Retina (tissue), 1 donor: ENCODE results near the gene VSIG4.

Source experiments
- DNase-seq: peaks from one replicate; pipeline ENCODE4 v3.0.0-alpha.2; 2016

VSIG4 gene

DNA sequence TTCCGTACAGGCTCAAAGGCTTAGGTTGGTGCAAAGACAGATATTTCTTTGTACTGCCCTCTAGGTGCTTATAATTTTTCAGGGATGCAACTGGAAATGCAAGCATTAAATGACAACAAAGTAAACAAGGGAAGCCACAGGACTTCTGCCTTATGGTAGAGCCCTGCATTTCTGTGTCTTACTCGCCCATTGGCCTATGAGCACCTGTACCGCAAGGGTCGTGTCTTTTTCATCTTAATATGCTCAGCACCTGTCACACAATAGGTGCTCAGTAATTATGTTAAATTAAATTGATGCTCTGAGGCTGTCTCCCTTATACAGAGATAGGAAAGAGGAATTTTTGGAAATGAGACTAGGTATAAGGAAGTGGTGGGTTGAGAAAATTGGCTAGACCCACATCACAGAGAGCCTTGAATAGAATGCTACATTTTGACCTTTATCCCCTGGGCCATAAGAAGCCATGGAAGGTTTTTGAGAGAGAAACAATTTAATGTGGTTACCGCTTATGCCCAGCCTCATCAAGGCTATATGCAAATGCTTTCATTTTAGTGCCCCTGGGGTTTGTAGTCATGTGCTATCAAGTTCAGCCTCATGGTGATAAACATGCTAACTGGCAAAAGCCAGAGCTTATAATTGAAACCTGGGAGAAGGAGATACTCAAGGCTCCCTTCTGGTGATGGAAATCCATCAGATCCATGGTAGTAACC lies 16.3 kb downstream of the VSIG4 start:
- no peak for DNase-seq

DNA sequence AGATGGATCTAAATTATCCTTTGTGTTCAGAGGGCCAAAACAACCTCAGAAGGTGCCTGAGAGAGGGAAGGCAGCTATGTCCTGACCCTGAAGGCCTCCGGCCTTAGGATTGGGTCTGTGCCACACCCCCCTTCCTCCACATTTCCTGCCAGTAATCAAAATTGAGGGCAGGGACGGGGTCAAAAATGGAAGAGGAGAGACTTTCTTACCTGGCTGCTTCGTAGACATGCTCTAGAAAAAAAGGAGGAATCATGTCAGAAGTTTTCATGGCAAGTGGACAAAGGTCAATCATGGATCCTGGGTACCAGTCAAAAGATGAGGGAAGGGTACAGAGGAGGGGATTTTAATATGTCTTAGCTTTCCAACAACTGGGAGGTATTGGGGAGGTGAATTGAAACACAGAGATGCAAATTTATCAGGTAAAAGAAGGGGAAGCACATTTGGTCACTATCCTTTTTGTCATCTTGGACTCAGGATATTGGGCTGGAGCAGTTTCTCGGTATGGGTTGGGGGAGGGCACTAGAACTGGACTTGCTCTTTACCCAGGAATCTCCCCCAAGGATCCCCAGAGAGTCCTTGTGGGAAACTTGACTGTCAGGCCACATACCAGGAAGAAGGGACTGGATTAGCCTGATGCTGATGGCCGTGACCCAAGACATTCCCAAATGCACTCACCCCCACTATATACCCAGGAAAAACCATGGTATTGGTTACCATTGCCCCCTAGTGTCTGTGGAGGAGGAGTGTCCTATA lies 17.1 kb downstream of the VSIG4 start:
- DNase-seq, result no peak

DNA sequence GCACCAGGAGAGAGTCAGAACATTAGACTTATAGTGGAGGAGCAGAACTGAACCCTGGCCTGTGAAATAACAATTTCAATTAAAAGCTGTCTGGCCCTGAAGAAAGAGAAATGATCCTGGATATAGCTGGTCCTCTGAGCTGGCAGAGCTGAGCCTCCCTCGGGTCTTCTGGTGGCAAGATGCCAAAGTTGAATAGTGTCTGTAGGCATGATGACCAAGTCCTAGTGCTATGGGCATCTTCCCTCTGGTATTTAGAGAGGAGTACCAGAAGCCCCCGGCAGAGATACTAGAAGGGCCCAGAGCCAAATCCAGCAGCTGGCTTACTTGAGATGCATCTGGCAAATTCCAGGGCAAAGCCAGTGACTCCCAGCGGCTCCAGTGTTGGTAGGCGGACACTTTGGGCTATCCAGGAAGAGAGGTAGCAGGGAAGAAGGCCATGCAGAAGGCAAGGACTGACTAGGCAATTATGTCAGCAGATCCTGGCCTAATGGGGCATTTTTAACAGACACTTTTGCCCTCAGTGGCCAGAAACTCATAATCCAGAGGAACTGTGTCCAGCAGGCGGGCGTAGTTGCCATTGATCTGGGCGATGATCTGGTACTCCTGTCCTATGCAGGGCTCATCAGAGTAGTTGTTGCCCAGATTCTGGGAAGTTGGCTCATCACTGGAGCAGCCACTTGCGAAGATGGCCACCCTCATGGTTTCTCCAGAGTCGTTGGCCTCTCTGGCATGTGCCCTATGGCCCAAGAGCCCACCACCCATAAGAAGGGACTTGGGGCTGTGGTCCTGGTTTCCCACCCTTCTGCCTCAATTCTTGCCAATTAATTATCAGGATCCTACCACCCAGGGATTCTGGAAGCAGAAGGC lies 17.9 kb downstream of the VSIG4 start:
- no peak for DNase-seq

- DNase-seq, result no peak
Measured at GRCh38 chrX:66021401-66021764, 18.5 kb downstream of the VSIG4 start.

GRCh38 chrX:66020631-66021334 lies 19.1 kb downstream of the VSIG4 start:
- no peak for DNase-seq

DNA sequence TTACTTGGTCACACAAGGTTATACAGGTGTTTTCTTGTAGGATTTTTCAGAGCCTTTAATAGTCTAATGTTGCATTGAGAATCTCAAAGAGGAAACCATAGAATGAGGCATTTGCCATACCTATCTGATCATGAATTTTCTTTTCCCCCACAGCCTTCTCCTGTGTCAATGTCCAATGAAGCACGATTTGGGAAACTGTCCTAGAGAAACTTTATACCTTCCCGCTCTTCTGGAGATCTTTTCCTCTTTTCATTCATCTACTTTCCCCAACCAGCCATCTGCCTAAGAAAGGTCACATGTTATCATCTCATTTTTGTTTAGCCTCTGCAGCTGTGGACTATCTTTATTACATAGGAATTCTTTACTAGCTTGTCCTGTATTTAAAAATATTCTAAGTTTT lies 19.9 kb downstream of the VSIG4 start:
- no peak for DNase-seq

DNA sequence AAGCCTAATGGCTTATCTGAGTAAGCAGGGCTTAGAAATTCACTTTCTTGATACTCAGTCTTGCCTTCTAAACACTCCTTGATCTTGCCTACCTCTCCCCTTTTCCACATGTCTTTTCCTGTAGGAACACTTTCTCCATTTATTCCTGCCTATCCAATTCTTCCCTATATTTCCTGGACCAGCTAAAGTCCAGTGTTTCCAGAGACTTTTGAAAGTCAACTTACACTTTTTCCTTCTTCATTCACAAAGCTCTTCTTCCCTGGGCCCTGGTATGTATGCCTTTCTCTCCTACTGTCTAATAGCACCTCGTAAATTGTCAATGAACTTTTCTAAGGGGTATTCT lies 20.6 kb downstream of the VSIG4 start:
- DNase-seq, result no peak

DNA sequence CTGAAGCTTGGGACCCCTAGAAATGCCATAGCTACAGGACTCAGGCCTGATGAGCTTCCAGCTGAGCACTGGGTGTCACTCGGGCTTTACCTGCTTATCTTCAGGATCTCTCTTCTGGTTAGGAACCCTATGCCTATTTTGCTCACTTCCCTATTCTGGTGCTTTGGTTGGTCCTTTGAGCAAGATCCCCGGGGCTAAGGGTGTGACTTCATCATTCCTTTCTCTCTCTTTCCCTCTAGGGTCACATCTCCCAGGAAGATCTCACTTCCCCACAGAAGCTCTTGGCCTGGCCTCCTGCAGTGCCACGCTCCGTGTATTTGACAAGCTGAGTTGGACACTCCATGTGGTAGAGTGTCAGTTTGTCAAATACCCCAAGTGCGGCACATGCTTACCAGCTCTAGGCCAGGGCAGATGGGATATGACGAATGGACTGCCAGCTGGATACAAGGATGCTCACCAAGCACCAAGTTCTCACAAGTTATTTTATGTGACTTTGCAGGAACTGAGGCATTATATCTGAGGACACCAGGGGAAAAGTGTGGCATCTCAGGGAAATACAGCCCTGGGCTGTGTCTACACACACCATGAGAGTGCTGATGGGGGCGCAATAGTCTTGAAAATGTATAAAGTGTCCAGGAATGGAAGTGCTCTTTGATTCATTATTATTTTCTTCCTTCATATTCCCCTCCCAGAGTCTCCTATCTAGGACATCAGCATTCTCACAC lies 21.1 kb downstream of the VSIG4 start:
- no peak for DNase-seq

DNA sequence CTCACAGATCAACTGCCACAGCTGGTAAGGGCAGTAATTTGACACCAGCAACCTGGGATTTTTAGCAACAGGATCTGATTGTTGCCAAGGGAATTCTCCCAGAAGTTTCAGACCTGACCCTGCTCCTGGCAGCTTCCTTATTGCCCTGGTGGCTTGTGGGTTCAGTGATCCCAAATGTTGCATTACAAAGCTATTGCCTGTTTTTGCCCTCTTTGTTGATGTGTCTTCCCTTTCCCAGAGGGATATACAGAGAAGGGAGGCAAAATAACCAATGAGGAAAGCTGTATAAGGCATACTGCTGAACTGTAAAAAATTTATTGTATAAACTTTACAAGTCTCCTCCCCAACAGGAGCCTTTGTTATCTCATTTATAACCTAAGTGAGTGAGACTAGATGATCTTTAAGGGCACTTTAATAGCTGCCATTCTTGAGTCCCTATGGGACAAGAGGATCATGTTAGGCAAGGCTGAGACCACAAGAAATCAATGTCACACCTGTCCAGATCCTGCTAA lies 22.2 kb downstream of the VSIG4 start:
- DNase-seq, result no peak

GRCh38 chrX:66016905-66017658 lies 22.8 kb downstream of the VSIG4 start:
- no peak for DNase-seq

- DNase-seq, result no peak
Measured at GRCh38 chrX:66015900-66016689, 23.8 kb downstream of the VSIG4 start.

DNA sequence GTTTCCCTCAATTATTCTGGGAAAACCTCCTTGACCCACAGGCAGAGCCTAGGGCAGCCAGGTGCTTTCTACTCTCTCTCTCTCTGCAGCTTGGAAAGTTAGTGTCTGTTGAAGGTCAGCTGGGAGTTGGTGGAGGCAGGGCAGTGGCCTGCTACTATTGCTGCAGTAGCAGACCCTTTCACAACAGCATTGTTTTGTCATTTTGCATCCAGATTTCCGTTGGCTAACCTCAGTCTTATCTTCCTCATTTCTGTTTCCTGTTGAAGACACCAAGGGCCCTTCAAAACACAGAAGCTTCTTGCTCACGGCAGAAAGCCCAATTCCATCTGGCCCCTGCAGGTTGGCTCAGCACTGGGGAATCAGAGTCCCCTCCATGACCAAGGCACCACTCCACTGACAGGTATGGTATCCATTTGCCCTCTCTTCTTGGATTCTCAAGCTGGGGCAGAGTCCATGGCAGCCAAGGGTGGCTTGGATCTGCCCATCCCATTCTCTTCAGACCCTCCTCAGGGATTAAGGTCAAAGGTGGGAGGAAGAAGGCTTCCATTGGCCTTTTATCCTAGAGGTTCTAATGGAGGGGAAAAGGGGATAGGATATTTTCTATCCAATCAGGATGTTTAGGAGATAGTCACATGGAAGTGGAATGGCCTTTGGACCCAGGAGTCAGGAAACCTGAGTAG lies 24.6 kb downstream of the VSIG4 start:
- DNase-seq, result no peak

DNA sequence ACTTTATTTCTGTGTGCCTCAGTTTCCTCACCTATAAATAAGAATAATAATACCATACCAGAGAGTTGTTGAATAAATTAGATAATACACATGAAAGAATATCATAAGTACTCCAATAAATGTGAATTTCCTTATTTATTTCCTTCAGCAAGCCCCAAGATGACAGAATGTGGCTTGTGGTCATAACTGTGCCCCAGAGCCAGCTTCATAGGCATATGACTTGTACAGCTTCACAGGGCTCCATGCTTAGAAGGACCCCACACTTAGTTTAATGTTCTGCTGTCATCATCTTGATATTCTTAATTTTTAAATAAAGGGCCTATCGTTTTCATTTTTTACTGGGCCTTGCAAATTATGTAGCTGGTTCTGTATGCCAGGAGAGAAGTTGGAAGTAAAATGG lies 25.3 kb downstream of the VSIG4 start:
- DNase-seq, result no peak

GRCh38 chrX:66014084-66014483 lies 25.8 kb downstream of the VSIG4 start:
- no peak for DNase-seq

GRCh38 chrX:66013194-66013816 lies 26.6 kb downstream of the VSIG4 start:
- DNase-seq, result no peak

DNA sequence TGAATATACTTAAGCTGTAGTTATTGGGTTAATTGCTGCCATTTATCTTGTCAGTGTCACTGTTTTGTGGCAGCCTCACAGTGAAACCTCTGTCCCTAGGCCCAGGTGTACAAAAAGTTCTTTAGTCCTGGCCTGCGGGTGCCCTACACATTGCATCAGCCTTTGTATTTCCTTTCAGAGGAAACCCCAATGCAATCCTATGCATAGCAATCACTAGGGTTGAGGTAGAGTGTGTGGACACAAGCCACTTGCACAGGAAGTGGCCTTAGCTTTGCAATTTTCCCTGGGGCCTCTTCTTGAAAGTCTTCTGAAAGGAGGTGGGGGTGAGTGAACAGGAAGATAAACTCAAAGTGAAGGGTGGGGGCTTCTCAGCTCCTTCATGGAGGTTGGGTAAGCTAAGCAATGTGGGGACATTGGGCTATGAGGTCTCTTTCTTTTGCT lies 27.8 kb downstream of the VSIG4 start:
- DNase-seq, result no peak

DNA sequence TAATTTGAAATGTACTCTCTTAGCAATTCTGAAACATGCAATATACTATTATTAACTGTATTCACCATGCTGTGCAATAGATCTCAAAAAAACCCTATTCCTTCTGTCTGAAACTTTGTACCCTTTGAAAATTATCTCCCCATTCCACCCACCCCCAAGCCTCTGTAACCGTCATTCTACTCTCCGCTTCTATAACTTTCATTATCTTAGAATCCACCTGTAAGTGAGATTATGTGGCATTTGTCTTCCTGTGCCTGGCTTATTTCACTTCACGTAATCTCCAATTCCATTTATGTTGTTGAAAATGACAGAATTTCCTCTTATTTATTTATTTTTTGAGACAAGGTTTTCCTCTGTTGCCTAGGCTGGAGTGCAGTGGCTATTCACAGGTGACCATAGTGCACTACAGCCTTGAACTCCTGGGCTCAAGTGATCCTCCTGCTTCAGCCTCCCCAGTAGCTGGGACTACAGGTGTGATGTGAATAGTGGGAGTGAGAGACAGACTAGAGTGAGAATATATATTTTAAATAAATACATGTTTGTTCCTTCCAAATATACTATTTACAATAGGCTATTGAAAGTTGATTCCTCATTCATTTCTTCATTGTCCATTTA lies 30.5 kb downstream of the VSIG4 start:
- no peak for DNase-seq

DNA sequence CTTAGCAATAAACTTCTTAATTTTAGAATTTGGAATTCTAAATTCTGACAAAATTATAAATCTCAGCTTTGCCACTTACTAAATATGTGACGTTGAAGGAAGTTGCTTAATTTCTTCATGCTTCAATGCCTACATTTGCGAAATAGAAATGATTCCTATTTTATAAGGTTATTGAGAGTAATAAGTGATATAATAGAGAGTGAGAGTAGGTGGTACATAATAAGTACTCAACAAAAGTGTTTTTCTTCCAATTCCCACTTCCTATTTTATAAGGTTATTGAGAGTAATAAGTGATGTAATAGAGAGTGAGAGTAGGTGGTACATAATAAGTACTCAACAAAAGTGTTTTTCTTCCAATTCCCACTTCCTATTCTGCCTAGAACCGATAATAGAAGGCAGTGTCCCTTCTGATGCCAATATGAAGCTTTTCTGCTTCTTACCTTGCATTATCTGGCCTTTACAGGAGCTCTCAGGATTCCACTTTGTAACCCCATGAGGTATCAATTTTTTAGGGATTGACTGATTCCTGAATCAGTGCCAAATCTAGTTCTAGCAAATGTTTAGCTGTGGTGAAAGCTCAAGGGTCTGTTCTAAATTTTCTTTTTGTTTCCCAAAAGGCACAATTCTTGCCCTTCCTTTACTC lies 31.4 kb downstream of the VSIG4 start:
- no peak for DNase-seq
